HCT116 (cell line): ENCODE measurements around the gene MYH15. TPM values are rescaled to one million over a fixed set of nuclear protein-coding genes. Genes with fewer than 3 reads are reported as not detected.

Source experiments
- ATAC-seq: fragments of 200-7000 bp; cut with Tn5 transposase; 2 replicates; pipeline ENCODE4 v1.9.1; 2020; ENCODE audit warnings: mild to moderate bottlenecking, moderate library complexity
- BruUV-seq: library from RNA; stranded (reverse); fragments of 400-500 nt; replicated peaks from 2 replicates; lab custom pipeline; 2021; lab: Mats Ljungman, UMichigan
- CTCF ChIA-PET: fragments of 300-600 bp; sonication (Branson Sonifier 250); formaldehyde crosslinking; loops from one replicate; lab custom pipeline; 2021; ENCODE audit warnings: antibody characterized with exemption; lab: Charles Lee
- POLR2A ChIA-PET: fragments of 300-600, 350-600 bp; sonication (Branson Sonifier 250); formaldehyde crosslinking; loops from one replicate; lab custom pipeline; 2021; ENCODE audit warnings: antibody characterized with exemption; lab: Charles Lee
- RAD21 ChIA-PET, 2 experiments: fragments of 300-600 bp; sonication (Branson Sonifier 250); formaldehyde crosslinking; loops; one replicate each; lab custom pipeline; 2023; ENCODE audit warnings: low total read pairs in 2 of 2; ENCODE audit not compliant: uncharacterized antibody in 2 of 2, unreplicated experiment in 2 of 2, low non-redundant PET in 1 of 2; lab: Charles Lee
- DNase-seq: peaks from one replicate; pipeline ENCODE4 v3.0.0-alpha.2; 2010; ENCODE audit warnings: low read depth, low spot score
- H2AFZ ChIP-seq: fragments of 200-600 bp; shearing (Covaris generic), sonication (generic); 2 replicates; pipeline ENCODE4 v1.6.1; 2017; ENCODE audit warnings: low read depth, mixed run types, mixed read lengths, antibody characterized with exemption, low read length; ENCODE audit not compliant: poor library complexity, severe bottlenecking
- H3K27ac ChIP-seq: 2 replicates; pipeline ENCODE4 v1.5.1; 2012; ENCODE audit warnings: low read depth, low read length
- H3K27me3 ChIP-seq: fragments of 200-600 bp; sonication (generic); 2 replicates; pipeline ENCODE4 v1.6.1; 2016; ENCODE audit warnings: mixed run types, low read length, mixed read lengths; ENCODE audit not compliant: insufficient read depth
- H3K36me3 ChIP-seq, 2 experiments: fragments of 200-500 bp in 1 of 2; fragments of 200-600 bp in 1 of 2; sonication (Bioruptor generic) in 1 of 2; sonication (generic) in 1 of 2; 2 replicates each; pipeline versions ENCODE4 v1.5.1 to v1.6.1; 2014 to 2016; ENCODE audit warnings: low read length in 2 of 2, inconsistent platforms in 1 of 2, mixed read lengths in 1 of 2, mixed run types in 1 of 2; ENCODE audit not compliant: insufficient read depth in 2 of 2, control insufficient read depth in 1 of 2
- H3K4me1 ChIP-seq, 2 experiments: fragments of 200-600 bp in 1 of 2; sonication (generic) in 1 of 2; 2 replicates each; pipeline versions ENCODE4 v1.5.1 to v1.6.1; 2012 to 2017; ENCODE audit warnings: low read length in 2 of 2, inconsistent platforms in 1 of 2, mild to moderate bottlenecking in 1 of 2, mixed read lengths in 1 of 2, mixed run types in 1 of 2, moderate library complexity in 1 of 2; ENCODE audit not compliant: insufficient read depth in 2 of 2, control insufficient read depth in 1 of 2
- H3K4me2 ChIP-seq: fragments of 200-600 bp; sonication (generic); 2 replicates; pipeline ENCODE4 v1.6.1; 2017; ENCODE audit warnings: mixed run types, low read length, mixed read lengths
- H3K4me3 ChIP-seq, 2 experiments: fragments of 200-600 bp in 1 of 2; sonication (generic) in 1 of 2; replicated peaks in 1 of 2; 2 replicates each; pipeline ENCODE4 v1.5.1; 2011 to 2016; ENCODE audit warnings: low read length in 2 of 2, control low read depth in 1 of 2, low read depth in 1 of 2, mild to moderate bottlenecking in 1 of 2, mixed read lengths in 1 of 2, mixed run types in 1 of 2
- H3K79me2 ChIP-seq: fragments of 200-600 bp; sonication (generic); 2 replicates; pipeline ENCODE4 v1.6.1; 2017; ENCODE audit warnings: mild to moderate bottlenecking, mixed run types, low read length, moderate library complexity, mixed read lengths; ENCODE audit not compliant: insufficient read depth
- H3K9ac ChIP-seq: fragments of 200-600 bp; sonication (generic); 2 replicates; pipeline ENCODE4 v1.6.1; 2016; ENCODE audit warnings: low read length, mixed read lengths
- H3K9me2 ChIP-seq: fragments of 200-600 bp; sonication (generic), shearing (Covaris generic); 2 replicates; pipeline ENCODE4 v1.6.1; 2017; ENCODE audit warnings: mixed run types, mild to moderate bottlenecking, moderate library complexity; ENCODE audit not compliant: insufficient read depth
- H3K9me3 ChIP-seq, 2 experiments: fragments of 200-500 bp in 1 of 2; fragments of 200-600 bp in 1 of 2; sonication (Bioruptor generic) in 1 of 2; sonication (generic) in 1 of 2; 2 replicates each; pipeline ENCODE4 v1.6.1; 2014 to 2017; ENCODE audit warnings: low read length in 2 of 2, mixed read lengths in 2 of 2, inconsistent platforms in 1 of 2, low read depth in 1 of 2, mild to moderate bottlenecking in 1 of 2, mixed run types in 1 of 2, moderate library complexity in 1 of 2; ENCODE audit not compliant: control insufficient read depth in 1 of 2, insufficient read depth in 1 of 2
- H4K20me1 ChIP-seq: fragments of 200-600 bp; sonication (generic), shearing (Covaris generic); 2 replicates; pipeline ENCODE4 v1.6.1; 2017; ENCODE audit warnings: mixed run types, mild to moderate bottlenecking, moderate library complexity; ENCODE audit not compliant: insufficient read depth
- ATF3 ChIP-seq: IDR thresholded peaks from 2 replicates; pipeline ENCODE4 v1.6.1; 2012
- CBX3 ChIP-seq: IDR thresholded peaks from 2 replicates; pipeline ENCODE4 v1.6.1; 2012; ENCODE audit warnings: low read depth
- ELF1 ChIP-seq: IDR thresholded peaks from 2 replicates; pipeline ENCODE4 v1.6.1; 2012; ENCODE audit warnings: low read depth, borderline replicate concordance
- EZH2 ChIP-seq: fragments of 200-600 bp; sonication (generic); IDR thresholded peaks from 2 replicates; pipeline ENCODE4 v1.6.1; 2017; ENCODE audit warnings: antibody characterized with exemption, mixed run types
- MAX ChIP-seq: IDR thresholded peaks from 2 replicates; pipeline ENCODE4 v1.6.1; 2012
- POLR2A ChIP-seq: IDR thresholded peaks from 2 replicates; pipeline ENCODE4 v1.7.0; 2011; ENCODE audit warnings: borderline replicate concordance; ENCODE audit not compliant: insufficient read depth, insufficient read length; ENCODE audit errors: extremely low read depth
- RAD21 ChIP-seq: IDR thresholded peaks from 2 replicates; pipeline ENCODE4 v1.6.1; 2012; ENCODE audit warnings: low read depth, mild to moderate bottlenecking
- SIN3A ChIP-seq: IDR thresholded peaks from 2 replicates; pipeline ENCODE4 v1.6.1; 2012; ENCODE audit warnings: low read depth
- SRF ChIP-seq: IDR thresholded peaks from 2 replicates; pipeline ENCODE4 v1.6.1; 2012; ENCODE audit warnings: low read depth
- TCF7L2 ChIP-seq: IDR thresholded peaks from 2 replicates; pipeline ENCODE4 v1.7.0; 2011; ENCODE audit warnings: borderline replicate concordance, inconsistent platforms; ENCODE audit not compliant: insufficient read depth, insufficient read length; ENCODE audit errors: extremely low read depth
- YY1 ChIP-seq: IDR thresholded peaks from 2 replicates; pipeline ENCODE4 v1.6.1; 2011; ENCODE audit warnings: low read length, low read depth, moderate library complexity, mild to moderate bottlenecking; ENCODE audit not compliant: insufficient replicate concordance; ENCODE audit errors: extremely low read depth
- ZBTB33 ChIP-seq: IDR thresholded peaks from 2 replicates; pipeline ENCODE4 v1.6.1; 2011; ENCODE audit warnings: mild to moderate bottlenecking, low read length, moderate library complexity; ENCODE audit not compliant: insufficient replicate concordance; ENCODE audit errors: extremely low read depth
- ZFX ChIP-seq: fragments of 450-650 bp; IDR thresholded peaks from 2 replicates; pipeline ENCODE4 v1.6.1; 2017
- intact Hi-C: fragments of 100-400 bp; cut with micrococcal nuclease; formaldehyde crosslinking; loops from 2 replicates; pipeline ENCODE4 v1.10.0; 2022
- total RNA-seq: library from RNA; stranded (reverse); gene quantifications from one replicate; pipeline ENCODE4 v1.2.1, GENCODE V29; 2021; ENCODE audit not compliant: unreplicated experiment

MYH15 gene
- total RNA-seq, 1 experiment from 2014 or later = 11.2 TPM

GRCh38 chr3:108387063-108387462 lies 123.3 kb downstream of the MYH15 start (continued):
- TF ChIP-seq CBX3 (no peak), POLR2A (no peak), SIN3A (no peak), ZBTB33 (no peak)
- TF ChIP-seq, all 23 proteins: peak for 0

GRCh38 chr3:108383306-108383705 lies 127.1 kb downstream of the MYH15 start:
- ChIA-PET POLR2A (no interaction called here), RAD21 (no interaction called here), CTCF (no interaction called here)
- Histone ChIP-seq H3K9ac (no peak overlapping the region), H3K79me2 (no peaks in the 10 kb centered on the region), H3K4me1 (peaks cover 0 to 3% of the 10 kb centered on the region in 2 experiments; a peak in 1 of 4 replicates), H3K4me2 (no peak overlapping the region), H3K27me3 (no peaks in the 10 kb centered on the region), H3K4me3 (no peak overlapping the region), H3K9me3 (no peaks in the 10 kb centered on the region), H3K27ac (no peak overlapping the region), H4K20me1 (no peaks in the 10 kb centered on the region), H3K36me3 (no peaks in the 10 kb centered on the region; a peak in 1 of 4 replicates), H2AFZ (no peak overlapping the region), H3K9me2 (no peaks in the 10 kb centered on the region)
- no TSS peak for BruUV-seq
- intact Hi-C loops = no loop called here
- TF ChIP-seq SRF = no peak
- no peak for TF ChIP-seq ELF1
- no peak for TF ChIP-seq MAX
- TF ChIP-seq CBX3 = no peak
- TF ChIP-seq POLR2A = no peak
- no peak for TF ChIP-seq ZBTB33
- no peak for TF ChIP-seq EZH2
- TF ChIP-seq TCF7L2 = no peak
- TF ChIP-seq YY1 = no peak
- no peak for TF ChIP-seq ATF3
- TF ChIP-seq RAD21 = no peak
- TF ChIP-seq ZFX = no peak
- DNase-seq (no peak), ATAC-seq (no peak)
